HEK293 (cell line): ENCODE measurements around the gene C2CD2.

Experiments
- ZNF121 ChIP-seq: fragments of 450-650 bp; formaldehyde crosslinking; IDR thresholded peaks from 2 replicates; pipeline ENCODE4 v1.5.1; 2016; ENCODE audit warnings: missing biosample characterization, missing genetic modification characterization
- ZNF558 ChIP-seq: fragments of 450-650 bp; formaldehyde crosslinking; IDR thresholded peaks from 2 replicates; pipeline ENCODE4 v1.5.1; 2016; ENCODE audit warnings: missing biosample characterization, missing genetic modification characterization

DNA sequence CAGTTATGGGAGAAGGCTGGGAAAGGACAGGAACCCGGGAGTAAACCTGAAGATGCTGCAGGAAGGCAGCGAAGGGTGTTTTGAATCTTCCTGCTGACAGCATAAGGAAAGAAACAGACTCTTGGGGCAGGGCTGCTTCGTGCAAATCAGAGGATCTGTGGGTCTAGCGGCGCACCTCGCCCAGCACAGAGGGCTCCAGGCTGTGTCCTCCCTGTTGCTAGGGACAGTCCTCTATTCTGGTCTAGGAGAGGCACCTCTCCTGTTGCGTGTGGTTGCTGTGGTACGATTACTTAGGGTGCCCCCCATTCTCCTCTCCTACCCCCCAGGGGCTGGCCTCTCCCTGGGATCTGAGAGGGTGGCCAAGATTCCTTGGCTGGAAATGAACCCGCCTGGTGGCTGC, 11.4 kb downstream of the C2CD2 start:
- TF ChIP-seq ZNF558 (no peak), ZNF121 (tag by site-specific recombination) (no peak)
